ENCODE measurements around the gene PLXNA2.

DNA sequence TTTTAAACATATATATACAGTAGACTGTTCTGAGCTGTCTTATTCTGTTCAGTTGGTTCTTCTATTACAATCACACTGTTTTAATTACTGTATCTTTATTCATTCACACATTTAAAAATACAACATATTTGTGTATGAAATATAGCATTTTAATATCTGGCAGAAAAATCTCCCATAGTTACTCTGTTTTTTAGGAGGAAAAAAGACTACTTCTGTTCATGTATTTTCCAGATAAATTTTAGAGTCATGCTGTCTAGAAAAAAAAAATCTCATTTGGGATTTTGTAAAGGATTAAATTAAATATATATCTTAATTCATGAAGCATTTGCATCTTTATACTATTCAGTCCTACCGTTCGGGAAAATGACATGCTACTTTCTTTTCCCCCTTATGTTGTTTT, 231.5 kb downstream of the PLXNA2 start:
- no peak for TF ChIP-seq EZH2 (IDR thresholded peaks at IDR 0.05; ENCODE audit: insufficient read depth, poor library complexity, severe bottlenecking)
- TF ChIP-seq EZH2phosphoT487 (IDR thresholded peaks at IDR 0.05; ENCODE audit: insufficient read depth, low read depth): no peak
